ENCODE measurements around the gene CCL15.

DNA sequence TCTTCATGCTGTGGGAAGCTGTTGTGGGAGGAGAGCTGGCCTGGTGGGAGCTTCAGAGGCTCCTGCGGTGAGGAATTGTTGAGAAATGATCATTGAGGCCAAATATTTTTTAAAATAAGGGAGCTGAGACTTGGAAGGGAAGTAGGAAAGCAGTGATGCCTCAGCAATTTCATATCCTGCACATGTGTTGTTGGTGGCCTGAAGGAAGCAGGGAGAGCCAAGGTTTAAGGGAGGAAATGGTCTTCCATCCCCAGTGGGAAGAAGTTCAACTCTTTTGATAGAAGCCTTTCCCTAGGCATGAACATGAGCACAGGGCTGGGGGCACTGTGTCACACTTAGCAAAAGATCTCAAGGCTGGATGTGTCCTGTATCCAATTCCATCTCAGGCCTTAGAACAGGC lies 14.7 kb downstream of the CCL15 start, which contains the start of gene CCL14:
- TF ChIP-seq, protein P1, sequence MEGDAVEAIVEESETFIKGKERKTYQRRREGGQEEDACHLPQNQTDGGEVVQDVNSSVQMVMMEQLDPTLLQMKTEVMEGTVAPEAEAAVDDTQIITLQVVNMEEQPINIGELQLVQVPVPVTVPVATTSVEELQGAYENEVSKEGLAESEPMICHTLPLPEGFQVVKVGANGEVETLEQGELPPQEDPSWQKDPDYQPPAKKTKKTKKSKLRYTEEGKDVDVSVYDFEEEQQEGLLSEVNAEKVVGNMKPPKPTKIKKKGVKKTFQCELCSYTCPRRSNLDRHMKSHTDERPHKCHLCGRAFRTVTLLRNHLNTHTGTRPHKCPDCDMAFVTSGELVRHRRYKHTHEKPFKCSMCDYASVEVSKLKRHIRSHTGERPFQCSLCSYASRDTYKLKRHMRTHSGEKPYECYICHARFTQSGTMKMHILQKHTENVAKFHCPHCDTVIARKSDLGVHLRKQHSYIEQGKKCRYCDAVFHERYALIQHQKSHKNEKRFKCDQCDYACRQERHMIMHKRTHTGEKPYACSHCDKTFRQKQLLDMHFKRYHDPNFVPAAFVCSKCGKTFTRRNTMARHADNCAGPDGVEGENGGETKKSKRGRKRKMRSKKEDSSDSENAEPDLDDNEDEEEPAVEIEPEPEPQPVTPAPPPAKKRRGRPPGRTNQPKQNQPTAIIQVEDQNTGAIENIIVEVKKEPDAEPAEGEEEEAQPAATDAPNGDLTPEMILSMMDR (tag by site-specific recombination; IDR thresholded peaks at IDR 0.05): no peak
- no peak for TF ChIP-seq TCF7L2 (IDR thresholded peaks at IDR 0.05; ENCODE audit: borderline replicate concordance, low read depth, low read length)
- no peak for TF ChIP-seq ZNF514 (tag by site-specific recombination; IDR thresholded peaks at IDR 0.05)
- TF ChIP-seq ZNF394 (tag by site-specific recombination; IDR thresholded peaks at IDR 0.05; ENCODE audit: borderline replicate concordance): no peak
- no peak for TF ChIP-seq GLI4 (tag by site-specific recombination; IDR thresholded peaks at IDR 0.05)
- TF ChIP-seq, protein P2, sequence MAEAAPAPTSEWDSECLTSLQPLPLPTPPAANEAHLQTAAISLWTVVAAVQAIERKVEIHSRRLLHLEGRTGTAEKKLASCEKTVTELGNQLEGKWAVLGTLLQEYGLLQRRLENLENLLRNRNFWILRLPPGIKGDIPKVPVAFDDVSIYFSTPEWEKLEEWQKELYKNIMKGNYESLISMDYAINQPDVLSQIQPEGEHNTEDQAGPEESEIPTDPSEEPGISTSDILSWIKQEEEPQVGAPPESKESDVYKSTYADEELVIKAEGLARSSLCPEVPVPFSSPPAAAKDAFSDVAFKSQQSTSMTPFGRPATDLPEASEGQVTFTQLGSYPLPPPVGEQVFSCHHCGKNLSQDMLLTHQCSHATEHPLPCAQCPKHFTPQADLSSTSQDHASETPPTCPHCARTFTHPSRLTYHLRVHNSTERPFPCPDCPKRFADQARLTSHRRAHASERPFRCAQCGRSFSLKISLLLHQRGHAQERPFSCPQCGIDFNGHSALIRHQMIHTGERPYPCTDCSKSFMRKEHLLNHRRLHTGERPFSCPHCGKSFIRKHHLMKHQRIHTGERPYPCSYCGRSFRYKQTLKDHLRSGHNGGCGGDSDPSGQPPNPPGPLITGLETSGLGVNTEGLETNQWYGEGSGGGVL (tag by site-specific recombination; IDR thresholded peaks at IDR 0.05): no peak
- no peak for TF ChIP-seq ZNF16 (tag by site-specific recombination; IDR thresholded peaks at IDR 0.05; ENCODE audit: low read depth)
- TF ChIP-seq ZNF76 (tag by site-specific recombination; IDR thresholded peaks at IDR 0.05; ENCODE audit: borderline replicate concordance, low read depth): no peak
- TF ChIP-seq, protein P3, sequence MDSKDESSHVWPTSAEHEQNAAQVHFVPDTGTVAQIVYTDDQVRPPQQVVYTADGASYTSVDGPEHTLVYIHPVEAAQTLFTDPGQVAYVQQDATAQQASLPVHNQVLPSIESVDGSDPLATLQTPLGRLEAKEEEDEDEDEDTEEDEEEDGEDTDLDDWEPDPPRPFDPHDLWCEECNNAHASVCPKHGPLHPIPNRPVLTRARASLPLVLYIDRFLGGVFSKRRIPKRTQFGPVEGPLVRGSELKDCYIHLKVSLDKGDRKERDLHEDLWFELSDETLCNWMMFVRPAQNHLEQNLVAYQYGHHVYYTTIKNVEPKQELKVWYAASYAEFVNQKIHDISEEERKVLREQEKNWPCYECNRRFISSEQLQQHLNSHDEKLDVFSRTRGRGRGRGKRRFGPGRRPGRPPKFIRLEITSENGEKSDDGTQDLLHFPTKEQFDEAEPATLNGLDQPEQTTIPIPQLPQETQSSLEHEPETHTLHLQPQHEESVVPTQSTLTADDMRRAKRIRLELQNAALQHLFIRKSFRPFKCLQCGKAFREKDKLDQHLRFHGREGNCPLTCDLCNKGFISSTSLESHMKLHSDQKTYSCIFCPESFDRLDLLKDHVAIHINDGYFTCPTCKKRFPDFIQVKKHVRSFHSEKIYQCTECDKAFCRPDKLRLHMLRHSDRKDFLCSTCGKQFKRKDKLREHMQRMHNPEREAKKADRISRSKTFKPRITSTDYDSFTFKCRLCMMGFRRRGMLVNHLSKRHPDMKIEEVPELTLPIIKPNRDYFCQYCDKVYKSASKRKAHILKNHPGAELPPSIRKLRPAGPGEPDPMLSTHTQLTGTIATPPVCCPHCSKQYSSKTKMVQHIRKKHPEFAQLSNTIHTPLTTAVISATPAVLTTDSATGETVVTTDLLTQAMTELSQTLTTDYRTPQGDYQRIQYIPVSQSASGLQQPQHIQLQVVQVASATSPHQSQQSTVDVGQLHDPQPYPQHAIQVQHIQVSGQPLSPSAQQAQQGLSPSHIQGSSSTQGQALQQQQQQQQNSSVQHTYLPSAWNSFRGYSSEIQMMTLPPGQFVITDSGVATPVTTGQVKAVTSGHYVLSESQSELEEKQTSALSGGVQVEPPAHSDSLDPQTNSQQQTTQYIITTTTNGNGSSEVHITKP (tag by site-specific recombination; IDR thresholded peaks at IDR 0.05): no peak
- TF ChIP-seq ZSCAN30 (tag by site-specific recombination; IDR thresholded peaks at IDR 0.05): no peak
- TF ChIP-seq, protein P4, sequence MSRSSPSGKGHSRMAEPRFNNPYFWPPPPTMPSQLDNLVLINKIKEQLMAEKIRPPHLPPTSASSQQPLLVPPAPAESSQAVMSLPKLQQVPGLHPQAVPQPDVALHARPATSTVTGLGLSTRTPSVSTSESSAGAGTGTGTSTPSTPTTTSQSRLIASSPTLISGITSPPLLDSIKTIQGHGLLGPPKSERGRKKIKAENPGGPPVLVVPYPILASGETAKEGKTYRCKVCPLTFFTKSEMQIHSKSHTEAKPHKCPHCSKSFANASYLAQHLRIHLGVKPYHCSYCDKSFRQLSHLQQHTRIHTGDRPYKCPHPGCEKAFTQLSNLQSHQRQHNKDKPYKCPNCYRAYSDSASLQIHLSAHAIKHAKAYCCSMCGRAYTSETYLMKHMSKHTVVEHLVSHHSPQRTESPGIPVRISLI (tag by site-specific recombination; IDR thresholded peaks at IDR 0.05): no peak
